Ramos (cell line): ENCODE results near the gene RSPH1.

ENCODE experiments used
- in situ Hi-C: fragments of 300-500 bp; cut with MboI; formaldehyde crosslinking; loops from one replicate; pipeline ENCODE4 v1.14.3; 2022; ENCODE audit warnings: low sequenced_read_pairs; ENCODE audit not compliant: unreplicated experiment

Gene RSPH1

DNA sequence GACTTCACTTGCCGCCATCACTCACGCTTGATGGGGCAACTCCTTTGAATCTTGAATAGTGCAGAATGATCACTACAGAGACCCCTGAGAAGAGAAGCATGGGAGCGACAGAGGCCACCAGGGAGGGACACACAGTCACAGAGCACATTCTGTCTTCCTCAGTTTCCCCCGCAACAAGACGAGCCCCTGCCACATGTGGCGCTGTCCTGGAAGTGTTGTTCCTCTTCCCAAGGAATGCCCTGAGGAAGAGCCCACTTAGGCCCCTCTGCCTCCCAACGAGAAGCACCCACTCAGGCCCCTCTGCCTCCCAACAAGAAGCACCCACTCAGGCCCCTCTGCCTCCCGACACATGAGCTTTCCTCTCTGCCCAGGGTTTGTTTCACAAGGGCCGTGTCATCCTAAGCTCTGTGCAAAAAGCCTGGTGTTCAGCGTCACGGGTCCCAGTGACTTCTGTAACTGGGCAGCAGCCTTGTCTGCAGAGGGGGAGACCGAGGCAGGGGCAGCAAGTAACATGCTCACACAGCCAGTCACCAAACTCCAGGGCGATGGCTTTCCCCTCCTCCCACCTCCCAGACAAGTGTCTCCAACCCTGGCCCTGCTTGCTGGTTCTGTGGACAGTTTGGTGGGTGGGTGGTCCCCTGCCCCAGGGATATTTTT, 37.4 kb upstream of the RSPH1 start:
- in situ Hi-C loops, result no loop called here

DNA sequence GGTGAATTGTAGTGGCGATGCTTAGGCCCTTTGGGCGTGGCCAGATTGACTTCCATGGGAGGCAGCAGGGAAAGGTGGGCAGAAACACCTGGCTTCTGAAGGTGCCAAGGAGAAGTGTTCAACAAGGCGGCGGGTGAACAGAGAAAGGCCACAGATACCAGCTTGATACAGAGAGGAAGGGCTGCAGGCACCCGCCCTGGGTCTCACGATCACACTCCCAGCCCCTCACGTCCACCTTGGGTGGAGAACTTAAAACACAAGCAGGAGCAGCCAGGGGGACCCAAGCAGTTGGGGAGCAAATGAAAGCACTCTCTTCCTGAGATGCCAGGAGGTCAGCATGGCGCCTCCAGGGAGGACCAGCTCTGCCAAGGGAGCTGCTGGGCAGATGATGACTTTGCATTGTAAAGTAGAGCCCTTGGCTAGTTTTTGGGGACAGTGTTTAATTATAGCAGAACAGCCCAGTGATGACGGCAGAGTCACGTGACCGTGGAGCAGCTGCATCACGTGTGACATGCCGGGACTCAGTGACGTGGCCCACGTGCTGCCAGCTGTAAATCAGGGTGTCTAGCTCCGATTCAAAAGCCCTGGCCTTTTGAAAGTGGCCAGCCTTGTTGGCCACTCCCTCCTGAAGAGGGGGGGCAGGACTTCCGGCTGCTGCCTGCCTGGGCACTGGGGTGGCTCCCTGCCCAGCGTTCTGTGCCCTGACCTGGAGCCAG, 36.6 kb upstream of the RSPH1 start:
- in situ Hi-C loops, result no loop called here

DNA sequence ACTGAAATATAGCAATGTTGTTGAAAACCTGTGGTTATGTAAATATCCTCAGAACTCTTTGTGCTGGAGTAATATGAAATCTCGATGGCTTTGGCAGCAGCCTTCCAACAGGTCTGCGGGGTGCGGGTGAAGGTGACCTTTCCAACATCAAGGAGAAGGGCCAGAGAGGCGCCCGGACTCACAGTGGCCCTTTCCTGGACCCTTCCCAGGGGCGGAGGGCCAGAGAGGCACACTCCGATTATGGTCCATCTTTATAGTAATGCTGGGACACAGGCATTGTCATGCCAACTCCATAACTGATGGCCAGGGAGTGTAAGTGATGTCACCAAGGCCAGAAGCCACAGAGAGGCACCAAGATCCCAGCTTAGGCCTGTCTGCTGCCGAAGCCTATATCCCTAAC, 35.7 kb upstream of the RSPH1 start:
- in situ Hi-C loops, result no loop called here

DNA sequence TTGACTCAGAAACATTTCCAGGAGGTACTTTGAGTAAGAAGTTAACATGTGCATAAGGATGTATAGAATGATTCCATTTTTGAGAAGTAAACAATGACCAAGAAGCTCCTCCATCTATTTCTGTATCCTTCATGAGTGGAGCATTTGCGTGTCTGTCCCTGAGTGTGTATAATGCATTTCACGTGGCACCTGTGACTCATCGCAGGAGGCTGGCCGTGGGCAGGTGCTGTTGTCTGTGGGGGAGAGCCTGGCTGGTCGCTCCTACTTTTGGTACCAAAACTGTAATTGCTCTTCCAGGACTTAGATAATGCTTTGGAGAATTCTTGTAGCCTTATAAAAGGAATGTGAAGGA, 34.1 kb upstream of the RSPH1 start:
- in situ Hi-C loops, result no loop called here

DNA sequence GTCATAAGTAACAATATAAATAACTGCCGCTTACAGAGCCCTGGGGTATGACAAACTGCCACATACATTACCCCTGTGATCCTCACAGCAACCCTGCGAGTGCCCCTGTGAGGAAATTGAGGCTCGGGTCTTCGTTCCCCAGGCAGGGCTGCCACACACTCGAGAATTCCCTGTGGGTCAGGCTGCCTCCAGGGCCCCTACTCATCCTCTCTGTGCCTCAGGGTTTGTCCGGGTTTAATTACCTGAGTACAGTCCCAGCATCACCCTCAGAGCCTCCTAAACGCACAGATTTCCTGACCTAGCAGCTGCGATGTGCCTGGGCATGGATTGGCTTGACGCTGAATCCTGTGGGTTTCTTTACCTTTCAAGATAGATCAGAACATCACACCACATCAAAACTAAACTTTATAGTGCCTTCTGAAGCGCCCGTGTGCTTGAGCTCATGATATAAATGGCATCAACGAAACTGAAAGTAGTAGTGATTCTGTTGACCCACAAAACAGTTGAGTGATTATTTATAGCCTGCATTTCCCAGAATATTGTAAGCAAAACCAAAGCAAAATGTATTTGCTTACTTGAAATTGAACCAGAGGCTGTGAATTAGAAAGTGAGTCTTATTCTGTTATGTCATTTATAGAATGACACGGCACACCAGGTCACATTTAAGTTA, 31.6 kb upstream of the RSPH1 start:
- in situ Hi-C loops, result no loop called here

DNA sequence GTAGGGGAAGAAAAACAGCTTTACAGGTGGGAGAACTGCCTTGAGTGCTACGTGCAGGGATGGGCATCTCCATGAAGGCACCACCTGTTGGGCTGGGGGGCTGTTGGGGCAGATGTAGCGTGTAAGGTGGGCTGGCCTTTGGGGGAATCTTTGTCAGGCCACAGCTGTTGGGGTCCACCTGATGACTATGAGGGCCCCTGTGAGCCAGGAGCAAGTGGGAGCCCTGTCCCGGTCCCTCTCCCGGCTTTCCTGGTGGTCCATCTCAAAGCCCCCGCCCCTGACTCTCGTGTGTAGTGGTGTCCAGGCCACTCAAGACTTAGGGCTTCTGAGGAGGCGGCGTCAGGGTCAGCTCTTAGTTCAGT, 31.1 kb upstream of the RSPH1 start:
- in situ Hi-C loops, result no loop called here

DNA sequence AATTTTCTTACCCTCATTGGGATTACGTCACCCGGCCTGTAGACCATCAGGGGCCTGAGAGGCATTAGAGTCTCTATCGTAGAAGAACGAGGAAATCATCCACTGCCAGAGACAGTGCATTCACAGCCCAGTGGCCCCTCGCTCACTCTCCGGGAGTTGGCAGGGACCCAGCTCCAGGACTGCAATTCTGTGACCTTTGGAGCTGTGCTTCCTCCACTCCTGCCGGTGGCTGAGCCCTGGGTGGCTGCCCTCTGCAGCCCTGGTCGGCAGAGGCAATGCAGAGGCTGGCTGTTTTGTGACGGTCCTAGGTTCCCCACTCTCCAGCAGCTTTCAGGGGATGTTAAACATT, 30.3 kb upstream of the RSPH1 start:
- in situ Hi-C loops, result no loop called here

DNA sequence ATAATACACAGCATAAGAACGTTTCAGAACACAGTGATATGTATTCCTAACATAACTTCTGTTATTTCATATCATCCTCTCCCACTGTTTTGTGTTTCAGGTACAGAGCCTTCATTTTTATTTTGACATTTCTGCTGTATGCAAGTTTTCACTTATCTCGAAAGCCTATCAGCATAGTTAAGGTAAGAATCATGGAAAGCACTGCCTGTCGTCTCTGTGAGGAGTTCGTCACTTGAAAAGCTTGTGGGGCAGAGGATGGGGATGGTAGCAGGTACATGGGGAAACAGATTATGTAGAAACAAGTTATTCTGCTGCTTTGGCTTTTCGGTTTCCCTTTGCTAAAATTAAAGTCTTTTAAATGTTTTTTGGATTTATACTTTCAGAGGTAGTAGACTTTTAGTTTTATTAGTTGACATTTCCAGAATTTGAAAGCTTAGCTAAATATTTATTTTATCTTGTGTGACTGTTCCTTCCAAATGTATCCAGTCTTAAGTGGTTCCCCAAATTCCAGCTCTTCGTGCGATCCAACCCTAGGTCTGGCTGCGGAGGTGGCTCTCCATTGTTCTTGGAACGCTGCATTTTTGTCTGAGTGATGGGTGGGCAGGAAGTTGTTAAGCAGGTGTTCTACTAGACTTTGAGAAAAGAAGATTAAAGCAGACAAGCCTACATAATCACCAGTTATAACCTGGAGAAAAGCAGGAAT, 29.8 kb upstream of the RSPH1 start:
- in situ Hi-C loops, result no loop called here

DNA sequence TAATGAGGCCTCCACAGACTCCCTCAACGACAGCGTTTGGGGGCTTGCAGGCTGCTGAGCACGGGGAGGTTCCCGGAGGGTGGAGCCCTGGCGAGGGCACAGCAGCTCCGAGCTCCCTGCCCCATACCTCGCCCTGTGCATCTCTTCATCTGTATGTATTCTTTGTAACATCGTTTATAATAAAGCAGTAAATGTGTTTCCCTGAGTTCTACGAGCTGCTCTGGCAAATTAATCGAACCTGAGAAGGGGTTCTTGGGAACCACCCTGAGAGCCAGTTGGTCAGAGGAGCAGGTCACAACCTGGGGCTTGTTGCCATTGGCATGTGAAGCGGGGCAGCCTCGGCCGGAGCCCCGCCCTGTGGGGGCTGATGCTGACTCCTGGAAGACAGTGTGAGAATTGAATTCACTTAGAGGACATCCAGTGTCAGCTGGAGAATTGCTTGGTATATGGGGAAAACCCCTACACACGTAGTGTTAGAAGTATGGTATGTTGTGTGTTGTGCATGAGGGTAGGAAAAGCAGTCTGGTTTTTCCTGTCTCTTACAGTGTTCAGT, 29.1 kb upstream of the RSPH1 start:
- in situ Hi-C loops, result no loop called here

DNA sequence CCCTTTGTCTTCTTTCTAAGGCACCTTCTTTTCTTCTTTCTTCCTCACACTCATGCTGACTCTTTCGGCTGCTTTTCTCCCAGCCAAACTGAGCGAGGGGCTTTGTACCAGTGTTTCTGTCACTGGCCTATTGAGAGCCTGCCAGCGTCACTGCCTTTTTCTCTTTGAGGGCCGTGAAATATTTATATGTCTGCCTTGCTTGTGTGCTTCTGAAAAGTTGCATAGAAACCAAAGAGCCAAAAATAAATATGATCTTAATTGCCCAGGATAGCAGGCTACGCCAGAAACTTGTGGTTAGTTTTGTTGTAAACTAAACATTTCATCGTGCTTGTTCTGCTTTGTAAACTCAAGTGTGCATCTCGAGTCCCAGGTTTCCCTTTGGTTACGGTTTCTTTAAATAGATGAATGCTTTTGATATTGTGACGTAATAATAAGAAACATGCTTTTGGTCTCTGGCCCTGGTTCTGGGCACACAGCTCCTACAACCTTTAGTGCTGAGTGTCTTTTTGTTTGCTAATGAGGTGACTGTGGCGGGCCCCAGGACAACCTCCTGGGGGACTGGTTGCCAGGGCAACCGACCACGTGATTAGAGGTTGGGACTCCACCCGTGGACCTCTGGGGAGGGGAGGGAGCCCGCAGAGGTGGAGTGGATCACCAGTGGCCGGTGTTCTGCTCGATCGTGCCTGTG, 28.5 kb upstream of the RSPH1 start:
- in situ Hi-C loops, result no loop called here

DNA sequence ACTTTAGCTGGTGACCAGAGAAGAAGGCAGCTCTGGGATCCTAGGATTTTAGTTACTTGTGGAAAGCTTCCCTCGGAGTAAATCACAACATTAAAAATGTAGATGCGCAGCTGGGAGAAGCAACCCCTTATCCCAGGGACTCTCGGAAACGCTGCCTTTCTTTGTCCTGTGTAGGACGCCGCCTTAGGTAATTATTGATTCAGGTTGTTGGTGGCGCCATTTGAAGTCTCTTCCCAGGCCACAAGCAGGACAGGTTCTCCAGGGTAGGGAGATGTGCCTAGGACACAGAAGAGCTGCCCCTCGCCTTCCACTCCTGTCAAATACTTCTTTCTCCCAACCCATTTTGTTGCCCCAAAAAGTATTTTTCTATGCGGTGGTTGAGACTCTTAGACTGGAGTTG, 27.9 kb upstream of the RSPH1 start:
- in situ Hi-C loops, result no loop called here

DNA sequence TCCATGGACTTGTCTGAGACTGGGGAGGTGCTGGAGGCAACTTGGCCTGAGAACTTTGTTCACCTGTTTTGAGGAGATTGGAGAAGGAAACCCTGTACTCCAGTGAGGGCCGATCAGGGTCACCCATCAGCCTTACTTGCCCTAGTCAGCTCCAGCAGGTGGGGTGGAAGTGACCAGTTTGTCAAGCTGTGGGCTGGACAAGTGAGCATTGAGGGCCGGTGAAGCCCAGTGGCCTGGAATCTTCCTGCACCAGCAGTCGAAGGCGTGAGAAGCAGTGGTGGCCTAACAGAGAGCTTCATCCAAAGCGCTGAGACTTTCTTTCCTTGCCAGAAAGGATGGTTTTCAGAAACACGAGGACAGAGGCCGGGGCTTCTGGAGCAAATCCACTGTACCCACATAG, 27.2 kb upstream of the RSPH1 start:
- in situ Hi-C loops, result no loop called here

DNA sequence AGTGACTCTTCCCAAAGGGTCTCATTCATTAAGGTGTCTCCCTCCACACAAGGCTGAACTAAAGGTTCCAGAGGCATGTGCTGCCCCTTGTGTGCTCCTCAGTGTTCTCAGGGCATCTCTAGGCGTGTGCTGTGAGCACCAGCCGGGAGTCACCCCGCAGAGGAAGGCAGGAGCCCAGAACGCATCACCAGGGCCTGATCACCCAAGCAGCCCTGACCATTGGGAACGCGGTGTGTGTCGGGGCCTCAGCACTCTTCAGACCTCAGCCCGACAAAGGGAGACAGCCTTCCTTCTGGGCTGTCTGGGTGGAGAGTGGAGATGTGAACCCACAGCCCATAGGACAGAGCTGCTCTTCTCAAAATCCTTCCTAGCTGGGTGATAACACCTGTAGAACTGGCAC, 26.7 kb upstream of the RSPH1 start:
- in situ Hi-C loops, result no loop called here

DNA sequence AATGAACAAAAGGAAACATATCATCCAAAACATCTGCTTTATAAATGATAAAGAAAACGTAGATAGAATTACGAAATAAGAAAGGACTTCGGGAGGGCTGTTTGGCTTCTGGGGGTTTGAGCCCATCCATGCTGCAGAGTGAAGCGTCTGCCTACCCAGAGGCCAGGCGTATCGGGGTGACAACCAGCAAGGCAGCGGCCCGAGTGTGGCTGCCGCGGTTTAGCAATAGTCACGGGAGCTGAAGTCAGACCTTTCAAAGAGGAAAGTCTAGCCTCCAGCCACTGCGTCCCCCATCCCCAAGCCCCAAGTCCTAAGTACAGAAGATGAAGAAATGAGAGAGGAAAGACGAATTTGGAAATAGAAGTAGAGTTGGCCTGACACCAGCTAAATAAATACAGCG, 26.2 kb upstream of the RSPH1 start:
- in situ Hi-C loops, result no loop called here

DNA sequence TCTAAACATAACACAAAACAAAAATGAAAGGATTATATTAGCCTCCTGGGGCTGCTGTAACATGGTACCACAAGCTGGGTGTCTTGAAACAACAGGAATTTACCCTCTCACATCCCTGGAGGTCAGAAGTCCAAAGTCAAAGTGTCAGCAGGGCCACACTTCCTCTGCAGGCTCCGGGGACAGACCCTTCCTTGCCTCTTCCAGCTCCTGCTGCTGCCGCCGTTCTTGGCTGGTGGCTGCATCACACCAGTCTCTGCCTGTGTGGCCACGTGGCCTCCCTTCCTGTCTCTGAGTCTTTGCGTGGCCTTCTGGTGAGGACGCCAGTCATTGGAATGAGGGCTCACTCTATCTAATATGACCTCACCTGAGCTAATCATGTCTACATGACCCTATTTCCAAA, 25.8 kb upstream of the RSPH1 start:
- in situ Hi-C loops, result no loop called here

DNA sequence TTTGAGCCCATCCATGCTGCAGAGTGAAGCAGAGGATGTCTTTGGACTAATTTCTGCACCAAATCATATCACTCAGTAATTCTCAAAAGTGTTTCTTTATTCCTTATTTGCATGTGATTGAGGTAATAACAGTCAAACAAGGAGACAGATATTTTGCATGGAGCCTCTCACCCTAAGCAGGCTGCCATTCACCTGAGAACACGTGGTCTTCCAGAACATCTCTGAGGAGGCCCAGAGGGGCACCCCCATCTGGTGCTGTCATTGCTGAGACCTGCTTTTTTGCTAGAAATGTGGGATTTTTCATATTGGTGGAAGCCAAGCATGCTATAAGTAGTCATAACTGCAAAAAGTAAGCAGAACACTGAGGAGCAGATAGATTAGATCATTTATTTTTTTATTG, 25.4 kb upstream of the RSPH1 start:
- in situ Hi-C loops, result no loop called here

DNA sequence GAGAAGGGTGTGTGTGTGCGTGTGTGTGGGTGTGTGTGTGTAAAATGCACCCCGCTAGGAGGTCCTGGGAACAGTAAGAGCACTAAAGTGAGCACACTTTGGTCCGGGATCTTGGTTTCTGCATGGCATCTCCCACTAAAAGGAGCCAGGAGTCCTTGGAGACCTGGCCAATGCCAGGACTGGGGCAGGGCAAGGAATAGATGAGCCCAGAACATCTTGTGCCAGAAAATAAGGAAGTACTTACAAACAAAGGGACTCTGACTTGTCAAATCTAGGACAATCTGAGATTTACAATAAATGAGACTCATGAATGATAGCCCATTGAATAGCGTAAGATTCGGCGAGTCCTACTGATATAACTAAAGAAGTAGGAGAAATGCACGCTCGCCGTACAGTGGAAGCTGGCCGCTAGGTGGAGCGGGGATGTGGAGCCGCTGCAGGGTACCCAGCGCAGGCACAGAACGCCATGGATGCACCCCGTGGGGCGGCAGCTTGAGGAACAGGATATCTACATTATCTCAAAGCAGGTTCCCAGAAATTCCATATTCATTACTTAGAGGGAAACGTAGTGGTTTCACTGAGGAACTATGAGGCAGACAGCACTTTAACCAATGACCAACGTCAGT, 24.7 kb upstream of the RSPH1 start:
- in situ Hi-C loops, result no loop called here

DNA sequence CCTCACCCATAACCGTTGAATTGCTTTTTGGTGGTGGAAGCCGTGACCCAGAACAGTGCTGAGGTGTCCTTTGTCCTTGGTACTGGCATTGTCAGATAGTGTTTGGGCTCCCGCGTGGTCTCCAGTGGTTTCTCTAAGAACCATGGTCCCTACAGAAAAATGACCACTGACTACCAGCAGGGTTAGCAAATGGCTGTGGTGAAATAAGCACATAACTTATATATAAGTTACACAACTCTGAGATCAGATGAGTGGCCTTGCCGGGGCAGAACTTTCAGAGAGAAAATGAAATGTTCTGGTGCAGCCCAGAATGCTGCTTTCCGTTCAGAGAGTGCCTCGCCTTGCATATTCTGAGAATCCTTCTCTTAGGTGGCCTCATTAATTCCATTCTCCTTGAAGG, 22.6 kb upstream of the RSPH1 start:
- in situ Hi-C loops, result no loop called here

DNA sequence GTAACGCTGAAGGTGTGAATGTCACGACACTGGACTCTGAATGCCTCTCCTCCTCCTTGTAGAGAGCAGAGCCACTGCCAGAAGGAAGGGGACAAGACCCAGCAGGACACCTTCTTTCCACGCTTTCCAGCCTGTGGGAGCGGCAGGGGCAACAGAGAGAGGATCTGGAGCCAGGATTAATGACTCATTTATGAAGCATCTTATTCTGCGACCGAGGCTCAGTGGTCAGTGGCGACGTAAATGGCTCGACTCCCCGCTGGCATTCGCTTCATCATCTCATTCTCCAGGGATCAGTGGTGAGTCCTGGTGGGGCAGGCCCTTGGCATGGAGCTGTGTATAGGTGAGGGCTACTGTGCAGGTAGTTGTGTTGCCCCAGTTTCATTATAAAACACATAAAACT, 22.2 kb upstream of the RSPH1 start:
- in situ Hi-C loops, result no loop called here
